PC-9 (cell line): ENCODE results near the gene RFX7. TPM values are rescaled to one million over a fixed set of nuclear protein-coding genes. Genes with fewer than 3 reads are reported as not detected.

Experiments used
- BruUV-seq: library from RNA; stranded (reverse); fragments of 400-500 nt; replicated peaks from 2 replicates; lab custom pipeline; 2021; lab: Mats Ljungman, UMichigan
- CTCF ChIA-PET: fragments of 300-600 bp; sonication (Branson Sonifier 250); formaldehyde crosslinking; loops from one replicate; lab custom pipeline; 2022; ENCODE audit warnings: antibody characterized with exemption; lab: Charles Lee
- POLR2A ChIA-PET: fragments of 300-600 bp; sonication (Branson Sonifier 250); formaldehyde crosslinking; loops from one replicate; lab custom pipeline; 2022; ENCODE audit warnings: antibody characterized with exemption; ENCODE audit not compliant: unreplicated experiment; lab: Charles Lee
- DNase-seq, 2 experiments: peaks; one replicate each; pipeline versions ENCODE4 v3.0.0 to v3.0.0-alpha.2; 2015 to 2022; ENCODE audit warnings: mixed read lengths in 1 of 2
- H2AFZ ChIP-seq: fragments of 200-600 bp; sonication (generic); 2 replicates; pipeline ENCODE4 v1.8.1; 2017; ENCODE audit warnings: antibody characterized with exemption
- H3F3A ChIP-seq: fragments of 200-600 bp; sonication (generic); 2 replicates; pipeline ENCODE4 v1.8.1; 2017; ENCODE audit warnings: antibody characterized with exemption, mild to moderate bottlenecking, low read depth; ENCODE audit not compliant: insufficient read depth
- H3K27ac ChIP-seq: fragments of 200-600 bp; sonication (generic); 2 replicates; pipeline ENCODE4 v1.6.1; 2016; ENCODE audit warnings: mixed run types
- H3K27me3 ChIP-seq: fragments of 200-600 bp; sonication (generic); 2 replicates; pipeline ENCODE4 v1.6.1; 2016; ENCODE audit warnings: low read depth, mixed run types; ENCODE audit not compliant: insufficient read depth
- H3K36me3 ChIP-seq: fragments of 200-600 bp; sonication (generic); 2 replicates; pipeline ENCODE4 v1.6.1; 2016; ENCODE audit warnings: low read depth, mixed run types
- H3K4me1 ChIP-seq: fragments of 200-600 bp; sonication (generic); replicated peaks from 2 replicates; pipeline ENCODE4 v1.6.1; 2016; ENCODE audit warnings: mixed run types; ENCODE audit not compliant: insufficient read depth
- H3K4me2 ChIP-seq: fragments of 200-600 bp; sonication (generic); 2 replicates; pipeline ENCODE4 v1.6.1; 2017; ENCODE audit warnings: mixed run types
- H3K4me3 ChIP-seq: fragments of 200-600 bp; sonication (generic); 2 replicates; pipeline ENCODE4 v1.6.1; 2016; ENCODE audit warnings: mixed run types
- H3K79me2 ChIP-seq: fragments of 200-600 bp; sonication (generic); 2 replicates; pipeline ENCODE4 v1.6.1; 2017; ENCODE audit warnings: low read depth, mixed run types
- H3K9me2 ChIP-seq: fragments of 200-600 bp; sonication (generic); 2 replicates; pipeline ENCODE4 v1.8.1; 2017; ENCODE audit warnings: mild to moderate bottlenecking; ENCODE audit not compliant: insufficient read depth
- H3K9me3 ChIP-seq: fragments of 200-600 bp; sonication (generic); 2 replicates; pipeline ENCODE4 v1.8.1; 2016; ENCODE audit warnings: low read depth; ENCODE audit not compliant: insufficient read depth
- H4K20me1 ChIP-seq: fragments of 200-600 bp; sonication (generic); 2 replicates; pipeline ENCODE4 v1.8.1; 2017; ENCODE audit not compliant: insufficient read depth
- EZH2 ChIP-seq: fragments of 200-600 bp; sonication (generic); IDR thresholded peaks from 2 replicates; pipeline ENCODE4 v1.8.0; 2017; ENCODE audit warnings: antibody characterized with exemption, low read depth
- intact Hi-C: fragments of 100-400 bp; cut with micrococcal nuclease; formaldehyde crosslinking; loops from one replicate; pipeline ENCODE4 v1.10.0; 2022; ENCODE audit not compliant: unreplicated experiment
- total RNA-seq: library from RNA; stranded (reverse); gene quantifications from 2 replicates; pipeline ENCODE4 v1.2.3, GENCODE V29; 2021
- TF ChIP-seq, protein P1 (sequence below): fragments of 200-600 bp; sonication (generic); conservative IDR thresholded peaks from 2 replicates; pipeline ENCODE4 v1.6.1; 2017; ENCODE audit warnings: mixed run types, antibody characterized with exemption, mild to moderate bottlenecking, moderate library complexity

The RFX7 gene
- total RNA-seq, 1 experiment from 2014 or later = 24.6 TPM

DNA sequence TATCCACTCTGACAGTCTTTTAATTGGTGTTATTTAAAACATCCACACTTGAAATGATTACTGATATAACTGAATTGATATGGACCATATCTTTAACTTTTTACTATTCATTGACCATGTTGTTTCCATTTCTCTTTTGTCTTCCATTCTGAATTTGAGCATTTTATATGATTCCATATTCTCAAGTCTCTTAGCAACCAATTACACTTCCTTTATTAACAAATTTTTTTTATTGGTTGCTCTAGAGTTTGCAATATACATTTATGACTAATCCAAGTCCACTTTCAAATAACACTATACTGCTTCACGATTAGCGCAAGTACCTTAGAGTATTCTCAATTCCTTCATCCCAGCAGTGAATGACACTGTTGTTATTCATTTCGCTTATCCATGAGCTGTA, 16.4 kb downstream of the RFX7 start:
- Histone ChIP-seq H3K4me2 (no peak overlapping the region), H3K27ac (no peak overlapping the region), H3K9me2 (no peaks in the 10 kb centered on the region), H3K9me3 (no peaks in the 10 kb centered on the region), H3F3A (no peaks in the 10 kb centered on the region), H3K4me1 (no peaks in the 10 kb centered on the region), H3K36me3 (0 out of 2 replicates have a peak, but pooled peaks cover 5% of the 10 kb centered on the region), H4K20me1 (no peaks in the 10 kb centered on the region), H3K27me3 (no peaks in the 10 kb centered on the region), H2AFZ (no peak overlapping the region), H3K4me3 (no peak overlapping the region), H3K79me2 (peaks cover 8% of the 10 kb centered on the region; the same call in 1 of the 2 replicates)
- no TSS peak for BruUV-seq
- no peak for DNase-seq
- ChIA-PET POLR2A (no interaction called here), CTCF (no interaction called here)
- no peak for TF ChIP-seq EZH2
- TF ChIP-seq, protein P1, sequence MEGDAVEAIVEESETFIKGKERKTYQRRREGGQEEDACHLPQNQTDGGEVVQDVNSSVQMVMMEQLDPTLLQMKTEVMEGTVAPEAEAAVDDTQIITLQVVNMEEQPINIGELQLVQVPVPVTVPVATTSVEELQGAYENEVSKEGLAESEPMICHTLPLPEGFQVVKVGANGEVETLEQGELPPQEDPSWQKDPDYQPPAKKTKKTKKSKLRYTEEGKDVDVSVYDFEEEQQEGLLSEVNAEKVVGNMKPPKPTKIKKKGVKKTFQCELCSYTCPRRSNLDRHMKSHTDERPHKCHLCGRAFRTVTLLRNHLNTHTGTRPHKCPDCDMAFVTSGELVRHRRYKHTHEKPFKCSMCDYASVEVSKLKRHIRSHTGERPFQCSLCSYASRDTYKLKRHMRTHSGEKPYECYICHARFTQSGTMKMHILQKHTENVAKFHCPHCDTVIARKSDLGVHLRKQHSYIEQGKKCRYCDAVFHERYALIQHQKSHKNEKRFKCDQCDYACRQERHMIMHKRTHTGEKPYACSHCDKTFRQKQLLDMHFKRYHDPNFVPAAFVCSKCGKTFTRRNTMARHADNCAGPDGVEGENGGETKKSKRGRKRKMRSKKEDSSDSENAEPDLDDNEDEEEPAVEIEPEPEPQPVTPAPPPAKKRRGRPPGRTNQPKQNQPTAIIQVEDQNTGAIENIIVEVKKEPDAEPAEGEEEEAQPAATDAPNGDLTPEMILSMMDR = no peak
- intact Hi-C loops = no loop called here

DNA sequence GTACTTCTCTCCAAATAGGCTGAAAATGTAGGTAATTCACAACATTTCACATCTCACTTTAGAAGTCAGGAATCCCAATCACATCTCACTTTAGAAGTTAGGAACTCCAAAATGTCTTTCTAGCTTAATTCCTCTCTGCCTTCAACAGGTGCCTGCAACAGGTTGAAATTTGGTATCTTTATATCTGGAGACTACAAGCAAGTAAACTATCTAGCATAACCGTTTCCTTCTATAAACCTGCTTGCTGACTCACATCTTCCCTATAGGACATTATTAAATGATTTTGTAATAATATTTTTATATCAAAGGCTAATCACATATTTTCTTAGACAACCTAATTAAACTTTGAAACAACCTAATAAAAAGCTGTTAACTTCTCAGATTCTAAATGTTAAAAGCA, 18.2 kb downstream of the RFX7 start:
- POLR2A ChIA-PET = no interaction called here
- TF ChIP-seq EZH2 = no peak
- TF ChIP-seq, protein P1 = no peak
- H3K9me3 ChIP-seq = no peaks in the 10 kb centered on the region
- no TSS peak for BruUV-seq
- H4K20me1 ChIP-seq = no peaks in the 10 kb centered on the region
- no peaks in the 10 kb centered on the region for H3F3A ChIP-seq
- no peak overlapping the region for H3K4me3 ChIP-seq
- H3K79me2 ChIP-seq = peaks cover 8% of the 10 kb centered on the region; the same call in 1 of the 2 replicates
- no peak overlapping the region for H3K4me2 ChIP-seq
- H3K4me1 ChIP-seq = no peaks in the 10 kb centered on the region
- H3K27me3 ChIP-seq = no peaks in the 10 kb centered on the region
- no peak for DNase-seq
- H3K36me3 ChIP-seq = 0 out of 2 replicates have a peak, but pooled peaks cover 10% of the 10 kb centered on the region
- intact Hi-C loops = no loop called here
- H3K27ac ChIP-seq = no peak overlapping the region
- no peak overlapping the region for H2AFZ ChIP-seq
- CTCF ChIA-PET = no interaction called here
- H3K9me2 ChIP-seq = no peaks in the 10 kb centered on the region

DNA sequence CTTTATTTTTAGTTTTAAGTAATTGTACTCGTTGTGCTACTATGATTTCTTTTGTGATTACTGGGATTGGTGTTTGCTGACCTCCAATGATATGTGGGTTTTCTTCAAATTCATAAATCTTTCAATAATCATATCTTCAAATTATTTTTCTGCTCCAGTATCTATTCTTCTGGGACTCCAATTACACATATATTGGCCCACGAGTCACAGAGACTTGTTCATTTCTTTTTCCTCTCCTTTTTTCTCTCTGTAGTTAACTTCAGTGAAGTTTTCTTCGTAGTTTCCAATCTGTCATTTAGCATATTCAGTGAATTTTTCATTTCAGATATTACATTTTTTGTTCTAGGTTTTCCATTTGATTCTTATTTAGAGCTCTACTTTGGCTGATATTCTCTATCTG, 21.4 kb downstream of the RFX7 start:
- peaks cover 5% of the 10 kb centered on the region; the same call in 1 of the 2 replicates for H3K79me2 ChIP-seq
- intact Hi-C loops = no loop called here
- H3K27ac ChIP-seq = no peak overlapping the region
- POLR2A ChIA-PET = interaction anchor here (0.6 kb wide), 1 partner anchor 327 kb away, joined by 3 read pairs; no protein-coding TSS in a partner anchor
- BruUV-seq = no TSS peak
- H3K4me1 ChIP-seq = no peaks in the 10 kb centered on the region
- CTCF ChIA-PET = no interaction called here
- no peak overlapping the region for H2AFZ ChIP-seq
- H4K20me1 ChIP-seq = no peaks in the 10 kb centered on the region
- no peak for DNase-seq
- no peak overlapping the region for H3K4me2 ChIP-seq
- H3F3A ChIP-seq = no peaks in the 10 kb centered on the region
- no peak overlapping the region for H3K4me3 ChIP-seq
- 0 out of 2 replicates have a peak, but pooled peaks cover 10% of the 10 kb centered on the region for H3K36me3 ChIP-seq
- no peaks in the 10 kb centered on the region for H3K9me2 ChIP-seq
- H3K9me3 ChIP-seq = no peaks in the 10 kb centered on the region
- no peaks in the 10 kb centered on the region for H3K27me3 ChIP-seq
- no peak for TF ChIP-seq EZH2
- TF ChIP-seq, protein P1 = no peak
